Ectodermal cell (in vitro differentiated cells): ENCODE measurements around the gene AP3B1.

ENCODE experiments used
- H3K27ac ChIP-seq: 2 replicates; pipeline ENCODE4 v1.7.0; 2013; ENCODE audit warnings: mild to moderate bottlenecking, low read depth, low read length; ENCODE audit not compliant: insufficient read depth, poor library complexity, severe bottlenecking
- H3K27me3 ChIP-seq: 2 replicates; pipeline ENCODE4 v1.7.0; 2013; ENCODE audit warnings: mild to moderate bottlenecking, low read length; ENCODE audit not compliant: insufficient read depth, control insufficient read depth, poor library complexity, severe bottlenecking
- H3K36me3 ChIP-seq: one replicate; pipeline ENCODE4 v1.7.0; 2013; ENCODE audit warnings: low read length; ENCODE audit not compliant: control insufficient read depth, insufficient read depth
- H3K4me1 ChIP-seq: one replicate; pipeline ENCODE4 v1.7.0; 2013; ENCODE audit warnings: low read length; ENCODE audit not compliant: control insufficient read depth, insufficient read depth
- H3K4me3 ChIP-seq: 2 replicates; pipeline ENCODE4 v1.7.0; 2013; ENCODE audit warnings: low read depth, low read length, control low read depth; ENCODE audit not compliant: insufficient read depth
- H3K9me3 ChIP-seq: 2 replicates; pipeline ENCODE4 v1.7.0; 2013; ENCODE audit warnings: mild to moderate bottlenecking, low read length, moderate library complexity; ENCODE audit not compliant: control insufficient read depth
- WGBS, 2 experiments: methylation state at CpG; one replicate each; pipeline ENCODE4 v1.1.7; 2013; ENCODE audit warnings: missing lambda C conversion rate in 2 of 2; 5-methylcytosine and 5-hydroxymethylcytosine counted together

The AP3B1 gene

DNA sequence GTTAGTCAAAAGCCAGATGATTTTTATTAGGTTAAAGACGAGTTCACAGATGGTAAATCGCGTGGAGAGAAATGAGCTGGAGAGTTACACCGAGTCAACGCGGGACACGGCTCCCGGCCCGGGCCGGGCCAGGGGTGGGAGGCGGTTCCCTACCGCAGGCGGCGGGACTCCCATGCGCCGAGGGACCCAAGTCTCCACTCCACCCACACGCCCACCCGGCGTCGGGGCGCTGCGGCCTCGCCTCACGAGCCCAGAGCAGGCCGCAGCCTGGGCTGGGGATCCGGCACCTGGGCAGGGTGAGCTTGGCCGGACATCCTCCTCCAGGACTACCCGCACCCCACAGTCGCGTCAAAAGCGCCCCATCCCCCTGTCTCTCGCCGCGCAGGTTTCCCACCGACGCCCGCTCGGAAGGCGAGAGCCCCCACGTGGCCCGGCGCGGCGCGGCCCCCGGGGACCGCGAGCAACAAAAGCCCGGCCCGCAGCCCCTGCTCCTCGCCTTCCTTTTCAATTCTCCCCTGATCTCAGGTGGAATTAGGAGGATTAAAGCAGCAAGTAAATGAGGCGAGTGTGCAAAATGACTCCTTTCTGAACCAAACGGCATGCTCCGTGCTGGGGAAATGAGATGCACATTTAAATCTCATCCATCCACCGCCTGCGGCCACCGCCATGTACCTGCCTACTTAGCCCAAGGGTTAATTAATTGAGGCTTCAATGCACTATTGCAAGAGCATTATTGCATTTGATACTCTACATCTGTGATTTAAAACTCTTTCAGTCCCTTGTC is 321.8 kb downstream of the AP3B1 start:
- Histone ChIP-seq H3K36me3 (no peaks in the 10 kb centered on the region), H3K9me3 (no peaks in the 10 kb centered on the region), H3K27me3 (peaks cover 89% of the 10 kb centered on the region), H3K27ac (no peak overlapping the region), H3K4me3 (peak overlapping the region; percentile 11), H3K4me1 (peaks cover 6% of the 10 kb centered on the region)
- 5% methylated on average over 57 of the region's 57 CpGs for WGBS, 2 experiments

DNA sequence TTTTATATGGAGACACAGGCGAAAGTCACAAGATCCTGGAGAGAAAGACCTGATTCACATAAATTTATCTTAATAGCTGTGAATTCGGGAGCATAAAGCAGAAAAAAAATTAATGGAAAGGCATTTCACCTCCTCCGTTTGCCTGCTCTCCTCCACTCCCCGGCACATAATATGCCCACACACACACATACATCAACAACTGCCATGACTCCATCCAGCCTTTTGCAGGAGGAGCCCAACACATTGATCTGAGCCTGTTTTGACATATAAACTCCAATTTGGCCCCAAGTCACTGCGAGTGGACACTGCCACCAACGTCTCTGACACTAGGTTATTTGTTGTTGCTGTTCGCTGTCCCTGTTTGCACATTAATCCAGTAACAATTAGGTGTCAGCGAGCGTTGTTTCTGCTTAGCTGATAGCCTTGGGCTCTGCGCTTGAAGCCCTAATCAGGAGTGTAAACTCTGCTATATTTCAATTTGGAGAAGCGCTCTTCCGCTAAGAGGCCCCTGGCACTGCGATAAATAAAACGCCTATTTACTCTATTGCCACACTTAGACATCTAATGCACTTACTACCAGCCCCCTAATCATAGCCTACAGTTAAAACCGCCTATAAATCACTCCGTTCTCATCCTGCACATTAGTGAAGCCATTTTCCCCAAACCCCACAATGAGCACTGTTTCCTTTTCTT is 322.6 kb downstream of the AP3B1 start:
- WGBS, 2 experiments: 55 to 61% methylated on average over 16 of the region's 16 CpGs
- Histone ChIP-seq H3K4me1 (peaks cover 6% of the 10 kb centered on the region), H3K9me3 (no peaks in the 10 kb centered on the region), H3K4me3 (no peak overlapping the region), H3K36me3 (no peaks in the 10 kb centered on the region), H3K27me3 (peaks cover 84% of the 10 kb centered on the region), H3K27ac (no peak overlapping the region)

DNA sequence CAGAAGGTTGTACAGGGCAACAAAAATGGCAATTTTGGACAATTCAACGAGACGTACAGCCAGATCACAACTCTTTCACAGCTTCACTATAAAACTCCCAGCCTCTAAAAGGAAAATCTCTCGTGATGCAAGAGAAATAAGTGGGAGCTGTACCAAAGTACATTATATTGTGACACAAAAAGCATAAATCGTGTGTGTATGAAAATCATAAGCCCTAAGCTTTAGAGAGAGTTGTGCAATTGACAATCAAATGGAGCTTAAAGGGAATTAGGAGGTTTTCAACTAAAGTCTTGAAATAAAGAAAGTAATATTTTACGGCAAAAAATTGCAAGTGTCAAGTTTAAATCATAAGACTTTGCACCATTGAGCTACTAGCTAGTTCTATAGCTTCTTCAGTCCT is 323.6 kb downstream of the AP3B1 start:
- Histone ChIP-seq H3K4me1 (peaks cover 6% of the 10 kb centered on the region), H3K36me3 (no peaks in the 10 kb centered on the region), H3K4me3 (no peak overlapping the region), H3K9me3 (no peaks in the 10 kb centered on the region), H3K27me3 (peaks cover 84% of the 10 kb centered on the region), H3K27ac (no peak overlapping the region)
- WGBS, 2 experiments: 95 to 98% methylated on average over 4 to 5 of the region's 5 CpGs

DNA sequence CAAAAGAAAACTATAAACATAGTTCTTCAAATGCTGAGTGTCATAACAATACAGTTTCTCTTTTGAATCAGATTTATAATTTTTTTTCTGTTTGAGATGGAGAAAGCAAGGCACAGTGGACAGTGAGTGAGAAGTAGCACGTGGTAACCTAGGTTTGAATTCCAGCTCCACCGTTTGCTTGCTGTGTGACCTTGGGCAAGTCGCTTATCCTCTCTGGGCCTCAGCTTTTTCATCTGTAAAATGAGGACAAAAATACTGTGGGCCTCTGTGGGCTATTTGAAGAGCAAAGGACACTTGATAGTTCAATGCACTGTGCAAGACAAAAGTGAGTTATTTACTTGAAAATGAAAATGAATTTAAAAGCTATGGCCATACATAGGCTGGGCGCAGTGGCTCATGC is 330.7 kb downstream of the AP3B1 start:
- Histone ChIP-seq H3K27ac (no peak overlapping the region), H3K9me3 (no peaks in the 10 kb centered on the region), H3K4me3 (no peak overlapping the region), H3K27me3 (peaks cover 81% of the 10 kb centered on the region), H3K36me3 (no peaks in the 10 kb centered on the region), H3K4me1 (peaks cover 20% of the 10 kb centered on the region)
- WGBS, 2 experiments: 95 to 96% methylated on average over 4 of the region's 4 CpGs

DNA sequence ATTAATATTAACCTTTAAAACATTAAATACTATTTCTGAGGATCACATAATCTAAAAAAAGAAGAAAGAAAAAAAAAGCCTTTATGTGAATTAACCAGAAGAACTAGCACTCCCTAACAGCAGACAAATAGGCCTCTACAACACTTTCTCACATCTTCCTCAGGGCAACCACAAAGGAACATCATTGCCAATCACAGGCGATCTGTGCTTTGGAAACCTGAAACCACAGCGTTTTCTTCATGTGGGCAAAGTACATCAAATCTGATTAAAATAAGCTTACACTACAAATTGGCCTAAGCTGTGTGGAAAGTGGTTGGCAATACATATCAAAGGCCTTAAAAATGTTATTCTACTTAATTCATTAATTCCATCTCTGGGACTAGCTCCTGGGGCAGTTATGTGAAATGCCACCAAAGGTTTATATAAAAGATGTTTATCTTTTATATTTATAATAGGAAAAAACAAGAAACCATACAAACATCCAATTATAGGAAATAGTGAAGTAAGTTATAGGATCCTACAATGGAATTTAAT is 333.6 kb downstream of the AP3B1 start:
- H3K9me3 ChIP-seq: no peaks in the 10 kb centered on the region
- H3K4me3 ChIP-seq: no peak overlapping the region
- H3K27me3 ChIP-seq: peaks cover 94% of the 10 kb centered on the region
- no peak overlapping the region for H3K27ac ChIP-seq
- peaks cover 33% of the 10 kb centered on the region for H3K4me1 ChIP-seq
- H3K36me3 ChIP-seq: no peaks in the 10 kb centered on the region
- WGBS, 2 experiments: 5 to 7% methylated on average over 2 of the region's 2 CpGs

DNA sequence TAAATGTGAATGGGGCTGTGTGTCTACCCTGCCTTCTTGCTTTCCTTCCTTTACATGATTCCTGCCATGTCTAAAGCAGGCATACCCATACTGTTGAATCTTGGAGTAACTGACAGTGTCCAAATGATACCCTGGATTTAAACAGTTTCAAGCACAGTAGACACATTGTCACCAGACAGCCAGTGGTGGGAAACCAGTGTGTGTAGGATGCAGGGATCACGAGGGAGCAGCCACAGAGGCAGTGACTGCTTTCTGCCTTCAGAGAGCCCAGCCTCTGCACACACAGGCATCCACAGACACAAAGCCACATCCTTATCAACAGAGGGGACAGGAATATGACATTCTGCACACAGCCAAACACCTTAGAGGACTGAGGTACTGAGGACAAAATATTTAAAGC is 334.2 kb downstream of the AP3B1 start:
- H3K27ac ChIP-seq: no peak overlapping the region
- no peaks in the 10 kb centered on the region for H3K9me3 ChIP-seq
- no peaks in the 10 kb centered on the region for H3K36me3 ChIP-seq
- H3K4me1 ChIP-seq: peaks cover 33% of the 10 kb centered on the region
- WGBS, 2 experiments: 12 to 29% methylated on average over 1 of the region's 1 CpG
- no peak overlapping the region for H3K4me3 ChIP-seq
- peaks cover 93% of the 10 kb centered on the region for H3K27me3 ChIP-seq

DNA sequence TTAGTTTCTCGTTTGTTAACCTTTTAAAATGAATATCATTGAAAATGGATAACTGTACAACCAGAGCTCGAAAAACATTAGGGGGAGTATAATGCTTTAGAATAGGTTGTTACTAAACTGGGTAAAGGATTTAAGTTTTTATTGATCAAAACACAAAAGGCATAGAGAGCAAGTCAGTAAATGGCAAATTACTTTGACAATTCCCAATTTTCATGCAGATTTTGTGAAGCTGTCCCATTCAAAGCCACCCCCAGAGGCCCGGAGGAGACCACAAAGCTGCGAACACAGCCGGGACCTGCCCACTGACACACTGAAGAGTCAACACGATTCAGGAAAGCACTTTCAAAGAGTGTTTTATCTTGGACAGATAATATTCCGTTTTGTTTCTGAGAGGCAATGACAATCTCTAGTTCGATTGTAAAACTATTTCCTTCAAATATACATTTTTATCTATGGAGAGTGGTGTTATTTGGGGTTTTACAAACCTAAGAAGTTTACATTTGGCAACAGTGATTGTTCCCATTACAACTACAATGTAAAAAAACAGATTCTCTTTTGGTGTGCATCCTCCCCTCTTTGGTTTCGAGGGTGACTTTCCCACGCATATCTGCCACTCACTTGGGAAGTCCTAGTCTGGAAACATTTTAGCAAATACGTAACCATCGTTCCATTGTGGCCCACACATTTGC is 335.7 kb downstream of the AP3B1 start:
- Histone ChIP-seq H3K9me3 (no peaks in the 10 kb centered on the region), H3K27ac (peak overlapping the region; percentile 6), H3K27me3 (peaks cover 84% of the 10 kb centered on the region), H3K4me1 (peaks cover 33% of the 10 kb centered on the region), H3K4me3 (peak overlapping the region; percentile 8), H3K36me3 (no peaks in the 10 kb centered on the region)
- 1% methylated on average over 10 to 12 of the region's 12 CpGs for WGBS, 2 experiments

DNA sequence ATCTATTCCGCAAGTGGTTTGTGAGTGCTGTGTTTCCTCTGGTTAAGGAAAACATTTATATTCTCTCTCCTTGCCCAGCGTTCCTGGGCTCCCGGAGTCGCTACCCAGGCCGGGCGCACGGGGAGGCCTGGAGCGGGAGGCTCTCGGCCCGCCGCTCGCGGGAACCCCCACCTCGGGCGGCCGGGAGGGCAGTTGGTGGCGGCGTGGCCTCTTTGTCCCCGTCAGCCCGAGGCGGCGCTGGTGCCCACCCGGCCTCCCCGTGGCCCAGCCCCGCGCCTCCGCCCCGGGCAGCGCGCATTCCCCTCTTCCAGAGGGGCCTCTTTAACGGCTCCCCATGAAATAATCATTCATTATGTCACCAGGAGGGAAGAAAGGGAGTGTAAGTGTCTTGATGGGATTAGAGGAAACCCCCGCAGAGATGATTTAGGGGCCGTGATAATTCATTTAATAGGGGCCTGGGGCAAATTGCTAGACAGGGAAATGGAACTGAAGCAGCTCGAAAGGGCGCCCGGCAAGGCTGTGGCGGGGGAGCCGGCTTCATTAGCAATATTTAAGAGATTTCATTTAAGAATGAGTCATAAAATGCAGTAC is 336.5 kb downstream of the AP3B1 start:
- Histone ChIP-seq H3K36me3 (no peaks in the 10 kb centered on the region), H3K4me3 (peak overlapping the region; percentile 8), H3K27me3 (peaks cover 76% of the 10 kb centered on the region), H3K27ac (peak overlapping the region; percentile 44), H3K9me3 (no peaks in the 10 kb centered on the region), H3K4me1 (peaks cover 33% of the 10 kb centered on the region)
- WGBS, 2 experiments: 0% methylated on average over 30 to 38 of the region's 38 CpGs

DNA sequence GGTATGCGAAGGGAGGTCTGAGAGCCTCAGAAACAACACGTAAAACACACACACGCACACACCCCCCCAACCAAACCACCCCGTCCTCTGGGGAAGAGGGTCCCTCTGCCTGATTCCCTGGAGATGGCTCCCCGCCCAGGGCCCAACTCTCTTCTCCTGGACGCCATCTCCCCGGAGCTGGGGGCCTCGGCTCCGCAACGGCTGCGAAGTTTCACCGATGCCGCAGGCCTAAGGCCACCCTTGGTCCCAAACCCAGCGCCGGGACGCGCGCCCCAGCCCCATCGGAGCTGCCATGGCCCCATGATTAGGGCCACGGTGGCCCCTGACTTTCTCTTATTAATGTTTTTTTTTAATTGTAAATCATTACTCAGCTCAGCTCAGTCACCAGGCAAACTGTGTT is 337.0 kb downstream of the AP3B1 start:
- 7 to 13% methylated on average over 20 of the region's 20 CpGs for WGBS, 2 experiments
- Histone ChIP-seq H3K27ac (peak overlapping the region; percentile 44), H3K36me3 (no peaks in the 10 kb centered on the region), H3K4me1 (peaks cover 33% of the 10 kb centered on the region), H3K4me3 (peak overlapping the region; percentile 8), H3K9me3 (no peaks in the 10 kb centered on the region), H3K27me3 (peaks cover 71% of the 10 kb centered on the region)
